Osteoblast (primary cell): ENCODE data around the gene LZTS3. TPM values are rescaled to one million over a fixed set of nuclear protein-coding genes. Genes with fewer than 3 reads are reported as not detected.

Experiments used
- DNase-seq: peaks from one replicate; pipeline ENCODE4 v3.0.0; 2011; ENCODE audit warnings: low spot score, mixed read lengths; ENCODE audit not compliant: insufficient read length; ENCODE audit errors: missing footprints
- H2AFZ ChIP-seq: 2 replicates; pipeline ENCODE4 v1.6.0; 2011; ENCODE audit warnings: mild to moderate bottlenecking, low read length
- H3K27ac ChIP-seq: 2 replicates; pipeline ENCODE4 v1.5.1; 2011; ENCODE audit warnings: mild to moderate bottlenecking, low read depth, low read length, moderate library complexity
- H3K27me3 ChIP-seq: 2 replicates; pipeline ENCODE4 v1.6.0; 2012; ENCODE audit warnings: mild to moderate bottlenecking, control low read depth, inconsistent platforms, low read length, moderate library complexity; ENCODE audit not compliant: insufficient read depth
- H3K36me3 ChIP-seq: 2 replicates; pipeline ENCODE4 v1.5.1; 2011; ENCODE audit warnings: mild to moderate bottlenecking, low read length, control low read depth, moderate library complexity; ENCODE audit not compliant: insufficient read depth
- H3K4me1 ChIP-seq: 2 replicates; pipeline ENCODE4 v1.5.1; 2011; ENCODE audit warnings: mild to moderate bottlenecking, low read length, control low read depth, moderate library complexity; ENCODE audit not compliant: insufficient read depth
- H3K4me2 ChIP-seq: 2 replicates; pipeline ENCODE4 v1.6.0; 2011; ENCODE audit warnings: mild to moderate bottlenecking, low read length; ENCODE audit not compliant: insufficient read depth
- H3K4me3 ChIP-seq: fragments of 200-600 bp; sonication (generic); 3 replicates; pipeline ENCODE4 v1.5.1; 2012; ENCODE audit warnings: mild to moderate bottlenecking, low read length, inconsistent platforms; ENCODE audit not compliant: insufficient read depth
- H3K79me2 ChIP-seq: 2 replicates; pipeline ENCODE4 v1.6.0; 2012; ENCODE audit warnings: mild to moderate bottlenecking, low read length, control low read depth, inconsistent platforms; ENCODE audit not compliant: insufficient read depth
- H3K9me3 ChIP-seq: 2 replicates; pipeline ENCODE4 v1.5.1; 2011; ENCODE audit warnings: low read depth, low read length, control low read depth
- H4K20me1 ChIP-seq: 2 replicates; pipeline ENCODE4 v1.6.0; 2012; ENCODE audit warnings: mild to moderate bottlenecking, low read length, control low read depth; ENCODE audit not compliant: insufficient read depth
- CTCF ChIP-seq: IDR thresholded peaks from 2 replicates; pipeline ENCODE4 v1.5.1; 2011; ENCODE audit warnings: mild to moderate bottlenecking, low read depth, low read length, moderate library complexity; ENCODE audit errors: extremely low read depth
- total RNA-seq: library from RNA; depleted of rRNA; stranded (reverse); fragments of >200 nt; gene quantifications from 2 replicates; pipeline ENCODE4 v1.2.3, GENCODE V29; 2012

Gene LZTS3
- total RNA-seq, 1 donor = 3.6 TPM

GRCh38 chr20:3168829-3169590 lies 4.3 kb downstream of the LZTS3 start:
- H3K79me2 ChIP-seq = no peaks in the 10 kb centered on the region
- H3K4me1 ChIP-seq = peaks cover 2% of the 10 kb centered on the region
- no peaks in the 10 kb centered on the region for H3K9me3 ChIP-seq
- peaks cover 10% of the 10 kb centered on the region for H3K27me3 ChIP-seq
- H3K4me3 ChIP-seq = no peak overlapping the region
- H4K20me1 ChIP-seq = no peaks in the 10 kb centered on the region
- no peaks in the 10 kb centered on the region for H3K36me3 ChIP-seq
- TF ChIP-seq CTCF = no peak
- H3K4me2 ChIP-seq = no peak overlapping the region
- no peak overlapping the region for H2AFZ ChIP-seq
- H3K27ac ChIP-seq = no peak overlapping the region
- DNase-seq = peak; percentile 90

GRCh38 chr20:3168079-3168828 lies 5.1 kb downstream of the LZTS3 start:
- peaks cover 10% of the 10 kb centered on the region for H3K27me3 ChIP-seq
- TF ChIP-seq CTCF = no peak
- H3K4me2 ChIP-seq = no peak overlapping the region

GRCh38 chr20:3167738-3168078 lies 5.6 kb downstream of the LZTS3 start:
- no peak for DNase-seq
- no peaks in the 10 kb centered on the region for H3K4me1 ChIP-seq
- no peaks in the 10 kb centered on the region for H3K9me3 ChIP-seq
- no peak for TF ChIP-seq CTCF
- no peaks in the 10 kb centered on the region for H4K20me1 ChIP-seq
- H3K27ac ChIP-seq = no peak overlapping the region
- H2AFZ ChIP-seq = no peak overlapping the region
- H3K79me2 ChIP-seq = no peaks in the 10 kb centered on the region
- no peak overlapping the region for H3K4me3 ChIP-seq
- no peak overlapping the region for H3K4me2 ChIP-seq
- H3K36me3 ChIP-seq = no peaks in the 10 kb centered on the region
- peaks cover 10% of the 10 kb centered on the region for H3K27me3 ChIP-seq

More at GRCh38 chr20:3168079-3168828, 5.1 kb downstream of the LZTS3 start:
- Histone ChIP-seq H2AFZ (no peak overlapping the region), H3K27ac (no peak overlapping the region), H3K4me1 (no peaks in the 10 kb centered on the region), H3K4me3 (no peak overlapping the region), H3K79me2 (no peaks in the 10 kb centered on the region), H4K20me1 (no peaks in the 10 kb centered on the region), H3K36me3 (no peaks in the 10 kb centered on the region), H3K9me3 (no peaks in the 10 kb centered on the region)
- peak; percentile 84 for DNase-seq

GRCh38 chr20:3166913-3167342 lies 6.4 kb downstream of the LZTS3 start:
- peaks cover 2% of the 10 kb centered on the region for H3K27me3 ChIP-seq
- no peak overlapping the region for H3K4me3 ChIP-seq
- DNase-seq = peak; percentile 53
- no peaks in the 10 kb centered on the region for H3K9me3 ChIP-seq
- H3K79me2 ChIP-seq = no peaks in the 10 kb centered on the region
- H3K27ac ChIP-seq = no peak overlapping the region
- H3K36me3 ChIP-seq = no peaks in the 10 kb centered on the region
- no peak overlapping the region for H2AFZ ChIP-seq
- no peaks in the 10 kb centered on the region for H4K20me1 ChIP-seq
- no peak for TF ChIP-seq CTCF
- H3K4me2 ChIP-seq = no peak overlapping the region
- no peaks in the 10 kb centered on the region for H3K4me1 ChIP-seq
